Measurements from ENCODE around the gene DEAF1. TPM values are rescaled to one million over a fixed set of nuclear protein-coding genes. Genes with fewer than 3 reads are reported as not detected.

Gene DEAF1
- total RNA-seq, 2 donors from 2014 or later, result 21.7 to 25.8 TPM

DNA sequence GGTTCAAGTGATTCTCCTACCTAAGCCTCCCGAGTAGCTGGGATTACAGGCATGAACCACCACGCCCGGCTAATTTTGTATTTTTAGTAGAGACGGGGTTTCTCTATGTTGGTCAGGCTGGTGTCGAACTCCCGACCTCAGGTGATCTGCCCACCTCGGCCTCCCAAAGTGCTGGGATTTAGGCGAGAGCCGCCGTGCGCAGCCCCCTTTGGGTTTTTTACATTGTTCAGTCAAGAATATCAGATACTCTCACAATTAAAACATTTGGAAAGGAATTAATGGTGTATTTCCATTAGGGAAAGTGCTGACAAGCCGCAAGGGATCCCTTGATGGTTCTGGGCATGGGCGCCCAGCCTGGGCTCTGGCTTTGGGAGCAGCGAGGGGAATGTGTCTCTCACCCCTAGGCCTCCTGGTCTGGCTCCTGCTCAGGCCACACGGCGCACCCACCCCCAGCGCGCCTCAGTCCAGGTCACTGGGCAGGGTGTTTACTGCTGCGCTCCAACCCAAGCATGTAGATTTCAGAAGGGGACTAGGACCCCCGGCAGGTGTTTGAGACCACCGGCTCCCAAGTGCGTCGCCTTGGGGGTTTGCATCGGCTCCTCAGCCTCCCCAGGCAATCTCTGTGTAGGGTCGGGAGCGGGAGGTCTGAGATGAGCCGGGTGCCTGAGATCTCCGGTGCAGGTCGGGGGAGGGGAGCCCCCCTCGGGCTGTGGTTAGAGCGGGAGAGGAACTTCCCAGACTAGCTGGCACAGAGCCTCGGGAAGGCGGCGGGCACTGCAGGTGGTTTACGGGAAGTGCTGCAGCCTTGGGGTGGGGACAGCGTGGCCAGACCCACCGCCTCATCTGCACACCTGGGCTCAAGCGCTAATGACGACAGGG is 78.5 kb downstream of the DEAF1 start:
- no peak for DNase-seq
- Histone ChIP-seq H3K4me1 (peaks cover 40% of the 10 kb centered on the region), H3K9me3 (no peaks in the 10 kb centered on the region), H3K27me3 (no peaks in the 10 kb centered on the region), H3K4me3 (peak overlapping the region; percentile 69), H3K36me3 (peaks cover 11% of the 10 kb centered on the region), H3K27ac (peak overlapping the region; percentile 95), H3K9ac (ENCODE audit: low read depth in 2 of 2, low read length in 2 of 2) (no peak overlapping the region)
- no peak for TF ChIP-seq CTCF (IDR thresholded peaks at IDR 0.05)
- intact Hi-C loops (cut with DNase I), result loop anchor here (5.0 kb wide), 1 partner anchor 39 kb away; the partner anchor contains the start of gene PHRF1

- Histone ChIP-seq H3K9ac (ENCODE audit: low read depth in 2 of 2, low read length in 2 of 2) (peak within 1 kb of the TSS; percentile 64 to 92), H3K4me1 (peaks cover 41% of the 10 kb centered on the region), H3K4me3 (peak within 1 kb of the TSS; percentile 69), H3K9me3 (no peaks in the 10 kb centered on the region), H3K36me3 (peaks cover 11% of the 10 kb centered on the region), H3K27me3 (no peaks in the 10 kb centered on the region), H3K27ac (peak within 1 kb of the TSS; percentile 95)
- no peak for TF ChIP-seq CTCF (IDR thresholded peaks at IDR 0.05)
- DNase-seq, result peak; percentile 97
- intact Hi-C loops (cut with DNase I), result loop anchor here (5.0 kb wide), 1 partner anchor 38 kb away; the partner anchor contains the start of gene PHRF1
These were observed 79.3 kb downstream of the DEAF1 start, which contains the start of gene IRF7 for GRCh38 chr11:615504-616319. Gene IRF7, minus strand, starts transcription at chr11:615950. Its CDS starts 586 bp downstream, at chr11:615364.

DNA sequence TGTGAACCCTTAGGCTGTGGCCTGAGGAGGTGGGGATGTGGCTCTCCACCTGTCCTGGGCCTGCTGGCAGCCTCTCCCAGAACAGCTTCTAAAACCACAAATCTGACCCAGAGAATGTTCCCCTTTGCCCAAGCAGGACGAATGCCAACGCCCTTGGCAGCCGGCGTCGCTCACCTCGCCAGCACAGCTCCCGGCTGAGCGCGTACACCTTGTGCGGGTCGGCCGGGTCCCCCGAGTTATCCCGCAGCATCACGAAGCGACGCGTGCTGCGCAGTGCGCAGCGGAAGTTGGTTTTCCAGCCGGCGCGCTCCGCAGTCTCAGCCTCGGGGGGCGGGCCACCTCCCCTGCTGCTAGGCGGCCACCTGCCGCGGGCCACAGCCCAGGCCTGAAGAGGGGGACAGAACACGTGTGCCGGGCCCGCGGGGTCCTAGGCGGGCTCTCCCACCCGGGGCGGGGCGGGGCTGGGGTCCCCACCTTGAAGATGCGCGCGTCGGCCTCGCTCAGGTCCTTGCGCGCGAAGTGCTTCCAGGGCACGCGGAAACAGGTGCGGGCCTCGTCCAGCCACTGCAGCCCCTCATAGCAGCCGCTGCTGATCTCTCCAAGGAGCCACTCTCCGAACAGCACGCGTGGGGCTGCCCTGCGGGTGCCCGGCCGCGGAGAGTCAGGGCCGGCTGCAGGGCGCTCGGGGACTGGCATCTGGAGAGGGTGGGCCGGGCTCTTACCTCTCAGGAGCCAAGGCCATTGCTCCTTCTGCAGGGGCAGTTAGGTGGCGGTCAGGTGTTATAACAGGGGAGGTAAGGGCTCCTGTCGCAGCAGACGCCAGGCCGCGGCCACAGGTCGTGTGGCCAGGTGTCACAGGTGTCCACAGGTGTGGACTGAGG is 80.2 kb downstream of the DEAF1 start:
- DNase-seq, result no peak
- intact Hi-C loops (cut with DNase I), result loop anchor here (5.0 kb wide), 1 partner anchor 38 kb away; the partner anchor contains the start of gene PHRF1
- Histone ChIP-seq H3K4me3 (peak overlapping the region; percentile 69), H3K9ac (ENCODE audit: low read depth in 2 of 2, low read length in 2 of 2) (peak overlapping the region; percentile 64 to 92), H3K27ac (peak overlapping the region; percentile 95), H3K4me1 (peaks cover 41% of the 10 kb centered on the region), H3K27me3 (no peaks in the 10 kb centered on the region), H3K36me3 (peaks cover 11% of the 10 kb centered on the region), H3K9me3 (no peaks in the 10 kb centered on the region)
- no peak for TF ChIP-seq CTCF (IDR thresholded peaks at IDR 0.05)

GRCh38 chr11:614021-614622 is 80.9 kb downstream of the DEAF1 start:
- H3K4me1 ChIP-seq, result peaks cover 41% of the 10 kb centered on the region
- no peak for DNase-seq
- no peaks in the 10 kb centered on the region for H3K27me3 ChIP-seq
- intact Hi-C loops (cut with DNase I), result no loop called here
- H3K9me3 ChIP-seq, result no peaks in the 10 kb centered on the region
- peak overlapping the region; percentile 95 for H3K27ac ChIP-seq
- H3K36me3 ChIP-seq, result peaks cover 11% of the 10 kb centered on the region
- TF ChIP-seq CTCF (IDR thresholded peaks at IDR 0.05), result no peak
- peak overlapping the region; percentile 50 to 78 for H3K9ac ChIP-seq (ENCODE audit: low read depth in 2 of 2, low read length in 2 of 2)
- H3K4me3 ChIP-seq, result peak overlapping the region; percentile 8
